ENCODE measurements around the gene APOD. TPM values are rescaled to one million over a fixed set of nuclear protein-coding genes. Genes with fewer than 3 reads are reported as not detected.

Gene APOD
- total RNA-seq, 1 experiment from 2014 or later, result not detected

GRCh38 chr3:195573611-195574496, 9.9 kb downstream of the APOD start:
- H3K9me3 ChIP-seq (ENCODE audit: low read depth, low read length, poor library complexity, severe bottlenecking), result no peaks in the 10 kb centered on the region
- no peak for TF ChIP-seq CTCF (conservative IDR thresholded peaks at IDR 0.05; ENCODE audit: low read depth, low read length)
- TF ChIP-seq EZH2 (IDR thresholded peaks at IDR 0.05; ENCODE audit: borderline replicate concordance, low read depth, low read length, poor library complexity, severe bottlenecking), result no peak
- no peaks in the 10 kb centered on the region for H3K36me3 ChIP-seq (ENCODE audit: insufficient read depth, low read length, poor library complexity, severe bottlenecking)
- DNase-seq (ENCODE audit: low spot score), result no peak
- no peak overlapping the region for H3K4me3 ChIP-seq (ENCODE audit: low read depth, low read length, poor library complexity, severe bottlenecking)
- no peaks in the 10 kb centered on the region for H3K4me1 ChIP-seq (ENCODE audit: insufficient read depth, low read length, poor library complexity, severe bottlenecking)
- BruUV-seq (replicated peaks), result no TSS peak
- no peaks in the 10 kb centered on the region for H3K27me3 ChIP-seq (replicated peaks; ENCODE audit: insufficient read depth, low read depth, low read length, poor library complexity)
- POLR2A ChIA-PET (ENCODE audit: low non-redundant PET), result no interaction called here
- intact Hi-C loops (cut with micrococcal nuclease; ENCODE audit: unreplicated experiment), result no loop called here
- CTCF ChIA-PET, result no interaction called here
- no peak overlapping the region for H3K27ac ChIP-seq (ENCODE audit: low read depth, low read length, poor library complexity, severe bottlenecking)

- ChIA-PET CTCF (no interaction called here), POLR2A (ENCODE audit: low non-redundant PET) (no interaction called here)
Observed at GRCh38 chr3:195571361-195571760, 12.4 kb downstream of the APOD start.

GRCh38 chr3:195570912-195571311, 12.8 kb downstream of the APOD start:
- DNase-seq (ENCODE audit: low spot score), result no peak
- Histone ChIP-seq H3K27me3 (replicated peaks; ENCODE audit: insufficient read depth, low read depth, low read length, poor library complexity) (no peaks in the 10 kb centered on the region), H3K9me3 (ENCODE audit: low read depth, low read length, poor library complexity, severe bottlenecking) (no peaks in the 10 kb centered on the region), H3K36me3 (ENCODE audit: insufficient read depth, low read length, poor library complexity, severe bottlenecking) (no peaks in the 10 kb centered on the region), H3K4me1 (ENCODE audit: insufficient read depth, low read length, poor library complexity, severe bottlenecking) (peaks cover 3% of the 10 kb centered on the region), H3K27ac (ENCODE audit: low read depth, low read length, poor library complexity, severe bottlenecking) (no peak overlapping the region), H3K4me3 (ENCODE audit: low read depth, low read length, poor library complexity, severe bottlenecking) (no peak overlapping the region)
- intact Hi-C loops (cut with micrococcal nuclease; ENCODE audit: unreplicated experiment), result no loop called here
- ChIA-PET CTCF (no interaction called here), POLR2A (ENCODE audit: low non-redundant PET) (no interaction called here)
- BruUV-seq (replicated peaks), result no TSS peak
- TF ChIP-seq CTCF (conservative IDR thresholded peaks at IDR 0.05; ENCODE audit: low read depth, low read length) (no peak), EZH2 (IDR thresholded peaks at IDR 0.05; ENCODE audit: borderline replicate concordance, low read depth, low read length, poor library complexity, severe bottlenecking) (no peak)

More at GRCh38 chr3:195571361-195571760, 12.4 kb downstream of the APOD start:
- H3K27ac ChIP-seq (ENCODE audit: low read depth, low read length, poor library complexity, severe bottlenecking), result no peak overlapping the region
- H3K36me3 ChIP-seq (ENCODE audit: insufficient read depth, low read length, poor library complexity, severe bottlenecking), result no peaks in the 10 kb centered on the region
- TF ChIP-seq EZH2 (IDR thresholded peaks at IDR 0.05; ENCODE audit: borderline replicate concordance, low read depth, low read length, poor library complexity, severe bottlenecking) (no peak), CTCF (conservative IDR thresholded peaks at IDR 0.05; ENCODE audit: low read depth, low read length) (no peak)
- no peaks in the 10 kb centered on the region for H3K9me3 ChIP-seq (ENCODE audit: low read depth, low read length, poor library complexity, severe bottlenecking)
- no peak overlapping the region for H3K4me3 ChIP-seq (ENCODE audit: low read depth, low read length, poor library complexity, severe bottlenecking)
- BruUV-seq (replicated peaks), result no TSS peak
- intact Hi-C loops (cut with micrococcal nuclease; ENCODE audit: unreplicated experiment), result no loop called here
- no peaks in the 10 kb centered on the region for H3K4me1 ChIP-seq (ENCODE audit: insufficient read depth, low read length, poor library complexity, severe bottlenecking)
- DNase-seq (ENCODE audit: low spot score), result no peak
- H3K27me3 ChIP-seq (replicated peaks; ENCODE audit: insufficient read depth, low read depth, low read length, poor library complexity), result no peaks in the 10 kb centered on the region

Measured in A673 (cell line).